ENCODE data around the gene KCNJ1.

GRCh38 chr11:128846985-128847384 is 20.1 kb downstream of the KCNJ1 start:
- TF ChIP-seq YY1 (IDR thresholded peaks at IDR 0.05; ENCODE audit: insufficient read depth, insufficient read length) = no peak
- no peak for TF ChIP-seq ZNF274 (IDR thresholded peaks at IDR 0.05; ENCODE audit: low read depth, low read length)

All from NT2/D1 (cell line).